Germinal center (tissue), 1 donor: ENCODE results near the gene KLK14.

Experiments
- DNase-seq: peaks from one replicate; pipeline ENCODE4 v3.0.0; 2012; ENCODE audit warnings: mixed read lengths, low spot score

KLK14 gene, protein sequence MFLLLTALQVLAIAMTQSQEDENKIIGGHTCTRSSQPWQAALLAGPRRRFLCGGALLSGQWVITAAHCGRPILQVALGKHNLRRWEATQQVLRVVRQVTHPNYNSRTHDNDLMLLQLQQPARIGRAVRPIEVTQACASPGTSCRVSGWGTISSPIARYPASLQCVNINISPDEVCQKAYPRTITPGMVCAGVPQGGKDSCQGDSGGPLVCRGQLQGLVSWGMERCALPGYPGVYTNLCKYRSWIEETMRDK

DNA sequence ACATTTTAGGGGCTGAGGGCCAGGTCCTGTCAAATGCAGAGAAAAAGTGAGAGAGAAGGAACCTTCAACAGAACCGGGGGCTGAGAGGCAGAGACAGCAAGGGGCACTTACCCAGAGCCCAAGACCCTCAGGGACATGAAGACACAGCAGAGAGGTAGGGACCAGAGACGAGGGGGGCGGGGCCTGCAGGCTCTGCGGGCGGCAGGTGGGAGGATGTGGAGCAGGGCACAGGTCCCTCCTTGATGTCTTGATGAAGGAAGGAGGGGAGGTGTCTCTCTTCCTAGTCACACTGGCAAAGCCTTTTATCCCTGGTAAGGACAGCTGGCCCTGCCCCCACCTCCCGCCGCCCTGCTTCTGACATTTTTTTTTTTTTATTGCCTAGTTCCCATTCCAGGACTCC lies at the start of gene KLK14:
TSS of gene KLK14 (minus strand) at position 277 of the 400 bp plus-strand sequence. CDS start at position 4, 273 bp downstream.
- DNase-seq = no peak

DNA sequence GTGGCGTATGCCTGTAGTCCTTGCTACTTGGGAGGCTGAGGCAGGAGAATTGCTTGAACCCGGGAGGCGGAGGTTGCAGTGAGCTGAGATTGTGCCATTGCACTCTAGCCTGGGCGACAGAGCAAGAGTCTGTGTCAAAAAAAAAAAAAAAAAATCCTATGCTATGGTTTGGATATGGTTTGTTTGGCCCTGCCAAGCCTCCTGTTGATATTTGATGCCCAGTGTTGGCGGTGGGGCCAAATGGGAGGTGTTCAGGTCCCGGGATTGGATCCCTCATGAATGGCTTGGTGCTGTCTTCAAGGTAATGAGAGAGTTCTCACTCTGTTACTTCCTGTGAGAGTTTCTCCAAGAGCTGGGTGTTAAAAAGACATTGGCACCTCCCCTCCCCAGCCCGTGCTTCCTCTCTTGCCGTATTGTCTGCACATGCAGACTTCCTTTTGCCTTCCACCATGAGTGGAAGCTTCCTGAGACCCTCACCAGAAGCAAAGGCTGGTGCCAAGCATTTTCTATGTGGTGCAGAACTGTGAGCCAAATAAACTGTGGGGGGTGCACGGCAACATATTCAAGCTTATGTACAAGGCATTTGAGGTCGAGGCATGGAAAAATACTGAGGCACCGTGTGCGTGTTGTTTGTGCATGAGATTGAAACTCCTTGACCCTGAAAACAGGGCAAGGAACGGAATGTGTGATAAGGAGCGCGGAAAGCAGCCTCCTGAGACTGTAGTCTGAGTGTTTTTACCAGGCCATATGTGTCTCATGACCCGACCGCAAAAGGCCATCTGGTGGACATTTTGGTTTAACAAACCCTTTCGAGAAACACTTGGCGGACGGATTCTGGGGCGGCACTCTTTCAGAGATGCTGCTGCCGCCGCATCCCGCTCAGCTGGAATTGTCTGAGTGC lies 49.3 kb upstream of the KLK14 start:
- no peak for DNase-seq

DNA sequence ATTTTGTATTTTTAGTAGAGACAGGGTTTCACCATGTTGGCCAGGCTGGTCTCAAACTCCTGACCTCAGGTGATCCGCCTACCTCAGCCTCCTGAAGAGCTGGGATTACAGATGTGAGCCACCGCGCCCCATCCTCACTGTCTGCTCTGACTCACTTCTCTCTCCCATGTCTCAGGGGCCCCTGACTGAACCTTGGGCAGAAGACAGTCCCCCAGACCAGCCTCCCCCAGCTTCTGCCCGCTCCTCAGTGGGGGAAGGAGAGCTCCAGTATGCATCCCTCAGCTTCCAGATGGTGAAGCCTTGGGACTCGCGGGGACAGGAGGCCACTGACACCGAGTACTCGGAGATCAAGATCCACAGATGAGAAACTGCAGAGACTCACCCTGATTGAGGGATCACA lies 47.0 kb upstream of the KLK14 start:
- no peak for DNase-seq

DNA sequence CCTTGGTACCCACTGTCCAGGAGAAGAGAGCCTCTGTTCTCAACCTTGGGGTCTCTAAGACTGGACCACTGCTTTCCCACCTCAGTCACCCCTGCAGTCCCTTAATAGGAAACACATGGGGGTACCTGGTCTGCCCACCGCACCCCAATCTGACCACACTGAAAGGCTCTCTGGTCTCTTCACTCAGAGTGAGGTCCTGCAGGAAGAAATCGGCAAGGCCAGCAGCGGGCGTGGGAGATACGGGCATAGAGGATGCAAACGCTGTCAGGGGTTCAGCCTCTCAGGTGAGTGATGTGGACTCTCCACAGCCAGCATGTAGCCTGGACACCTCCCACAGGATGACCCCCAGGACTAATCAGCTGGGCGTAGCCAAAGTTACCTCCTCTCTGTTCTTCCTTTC lies 45.5 kb upstream of the KLK14 start:
- DNase-seq = no peak

DNA sequence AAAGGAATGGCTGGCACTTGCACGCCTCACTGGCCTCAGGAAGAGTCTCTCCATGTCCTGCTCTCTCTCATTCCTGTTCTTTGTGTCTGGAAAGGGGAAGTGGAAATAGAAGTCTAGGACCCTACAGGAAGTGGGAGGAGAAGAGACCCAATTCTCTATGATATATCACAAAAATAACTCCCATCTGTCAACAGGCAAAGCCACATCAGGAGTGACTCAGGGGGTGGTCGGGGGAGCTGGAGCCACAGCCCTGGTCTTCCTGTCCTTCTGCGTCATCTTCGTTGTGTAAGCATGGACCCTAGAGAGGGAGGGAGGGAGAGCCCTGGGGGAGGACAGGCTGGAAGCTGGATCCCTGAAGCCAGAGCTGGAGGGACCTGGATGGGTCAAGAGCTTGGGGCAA lies 45.1 kb upstream of the KLK14 start:
- no peak for DNase-seq

DNA sequence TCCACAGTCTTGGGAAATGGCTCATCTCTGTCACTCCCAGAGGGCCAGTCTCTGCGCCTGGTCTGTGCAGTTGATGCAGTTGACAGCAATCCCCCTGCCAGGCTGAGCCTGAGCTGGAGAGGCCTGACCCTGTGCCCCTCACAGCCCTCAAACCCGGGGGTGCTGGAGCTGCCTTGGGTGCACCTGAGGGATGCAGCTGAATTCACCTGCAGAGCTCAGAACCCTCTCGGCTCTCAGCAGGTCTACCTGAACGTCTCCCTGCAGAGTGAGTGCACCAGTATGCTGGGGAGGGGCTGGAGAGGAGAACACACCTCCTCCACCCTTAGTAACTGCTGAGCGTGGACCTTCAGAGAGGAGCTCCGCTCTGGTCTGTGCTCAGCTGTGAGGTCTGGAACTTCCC lies 44.3 kb upstream of the KLK14 start:
- no peak for DNase-seq

DNA sequence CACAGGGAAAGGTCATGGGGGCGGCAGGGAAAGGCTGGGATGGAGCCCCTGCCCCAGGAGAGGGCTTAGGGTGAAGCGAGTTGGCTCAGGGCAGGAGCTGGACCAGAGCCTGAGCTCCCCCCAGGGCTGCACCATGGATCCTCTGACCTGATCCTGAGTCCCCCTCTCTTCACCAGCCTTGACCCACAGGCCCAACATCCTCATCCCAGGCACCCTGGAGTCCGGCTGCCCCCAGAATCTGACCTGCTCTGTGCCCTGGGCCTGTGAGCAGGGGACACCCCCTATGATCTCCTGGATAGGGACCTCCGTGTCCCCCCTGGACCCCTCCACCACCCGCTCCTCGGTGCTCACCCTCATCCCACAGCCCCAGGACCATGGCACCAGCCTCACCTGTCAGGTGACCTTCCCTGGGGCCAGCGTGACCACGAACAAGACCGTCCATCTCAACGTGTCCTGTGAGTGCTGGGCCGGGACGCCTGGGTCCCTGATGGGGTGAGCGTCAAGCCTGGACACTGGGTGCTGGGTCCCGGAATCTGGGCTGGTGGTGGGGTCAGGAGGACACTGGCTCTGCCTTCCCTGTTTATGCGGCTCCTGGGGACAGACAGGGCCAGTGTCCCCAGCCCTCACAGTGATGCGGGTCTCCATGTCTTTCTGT lies 42.9 kb upstream of the KLK14 start:
- DNase-seq = no peak

DNA sequence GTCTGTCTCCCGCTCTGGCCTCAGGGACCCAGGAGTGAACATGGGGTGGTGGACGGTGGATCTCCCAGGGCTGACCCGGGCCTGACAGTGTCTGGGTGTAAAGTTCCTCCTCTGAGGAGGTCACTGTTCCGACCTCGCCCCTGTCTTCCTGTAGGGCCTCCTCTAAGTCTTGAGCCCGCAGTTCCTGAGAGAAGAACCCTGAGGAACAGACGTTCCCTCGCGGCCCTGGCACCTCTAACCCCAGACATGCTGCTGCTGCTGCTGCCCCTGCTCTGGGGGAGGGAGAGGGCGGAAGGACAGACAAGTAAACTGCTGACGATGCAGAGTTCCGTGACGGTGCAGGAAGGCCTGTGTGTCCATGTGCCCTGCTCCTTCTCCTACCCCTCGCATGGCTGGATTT lies 42.0 kb upstream of the KLK14 start, which contains the start of gene SIGLEC9:
TSS of gene SIGLEC9 (plus strand) at position 178 of the 400 bp plus-strand sequence. CDS start at position 247, 69 bp downstream.
- DNase-seq = no peak

DNA sequence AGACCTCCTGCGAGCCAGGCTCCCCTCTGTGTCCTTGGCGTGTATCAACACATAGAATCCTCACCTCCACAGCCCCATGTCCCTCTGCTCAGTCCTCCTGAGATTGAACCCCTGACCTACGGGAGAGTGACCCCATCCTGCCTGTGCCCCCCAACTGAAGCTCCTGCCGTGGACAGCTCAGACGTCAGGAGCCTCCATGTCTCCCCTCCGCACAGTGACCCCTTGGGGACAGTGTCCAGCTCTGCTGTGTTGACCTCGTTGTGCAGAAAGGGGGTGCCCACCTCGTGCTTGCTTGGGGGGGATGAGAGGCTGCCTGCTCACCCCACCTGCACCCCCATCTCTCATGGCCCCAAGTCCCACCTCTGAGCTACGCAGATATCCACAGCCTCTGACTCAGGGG lies 41.5 kb upstream of the KLK14 start:
- no peak for DNase-seq

DNA sequence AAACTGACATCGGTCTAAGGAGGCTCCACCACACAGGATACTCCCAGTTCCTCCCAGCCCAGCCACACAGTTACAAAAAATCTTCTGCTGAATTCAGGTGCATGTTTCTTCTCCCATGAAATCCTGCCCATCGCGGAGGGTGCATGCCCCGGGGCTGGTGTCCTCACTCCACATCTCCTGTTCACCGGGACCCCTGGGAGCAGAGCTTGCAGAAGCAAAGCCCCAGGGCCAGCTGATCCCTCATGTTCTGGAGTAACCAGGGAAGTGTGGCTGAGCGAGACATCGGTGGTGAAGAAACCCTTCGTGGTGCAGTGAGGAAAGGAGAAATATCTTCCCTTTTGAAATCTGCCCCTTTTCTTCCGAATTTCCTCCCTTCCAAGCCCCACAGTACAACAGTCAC lies 41.1 kb upstream of the KLK14 start:
- no peak for DNase-seq

DNA sequence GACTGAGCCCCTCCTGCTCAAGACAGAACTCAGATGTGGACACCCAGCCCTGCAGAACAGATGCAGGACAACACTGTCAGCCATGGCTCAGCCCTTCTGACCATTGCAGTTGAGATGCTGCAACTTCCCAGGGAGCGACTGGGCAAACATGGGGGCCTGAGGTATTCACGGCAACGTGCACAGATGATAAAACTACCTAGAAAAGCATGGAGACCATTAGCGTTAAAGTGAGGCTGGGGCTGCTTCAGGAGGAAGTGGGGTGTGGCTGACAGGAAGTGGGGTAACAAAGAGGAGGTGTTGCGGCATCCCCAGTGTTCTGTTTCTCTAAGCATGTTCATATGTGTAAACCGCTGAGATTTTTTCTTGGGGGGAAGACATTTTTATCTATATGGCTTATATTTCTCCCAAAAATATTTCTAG lies 40.7 kb upstream of the KLK14 start:
- DNase-seq = no peak

DNA sequence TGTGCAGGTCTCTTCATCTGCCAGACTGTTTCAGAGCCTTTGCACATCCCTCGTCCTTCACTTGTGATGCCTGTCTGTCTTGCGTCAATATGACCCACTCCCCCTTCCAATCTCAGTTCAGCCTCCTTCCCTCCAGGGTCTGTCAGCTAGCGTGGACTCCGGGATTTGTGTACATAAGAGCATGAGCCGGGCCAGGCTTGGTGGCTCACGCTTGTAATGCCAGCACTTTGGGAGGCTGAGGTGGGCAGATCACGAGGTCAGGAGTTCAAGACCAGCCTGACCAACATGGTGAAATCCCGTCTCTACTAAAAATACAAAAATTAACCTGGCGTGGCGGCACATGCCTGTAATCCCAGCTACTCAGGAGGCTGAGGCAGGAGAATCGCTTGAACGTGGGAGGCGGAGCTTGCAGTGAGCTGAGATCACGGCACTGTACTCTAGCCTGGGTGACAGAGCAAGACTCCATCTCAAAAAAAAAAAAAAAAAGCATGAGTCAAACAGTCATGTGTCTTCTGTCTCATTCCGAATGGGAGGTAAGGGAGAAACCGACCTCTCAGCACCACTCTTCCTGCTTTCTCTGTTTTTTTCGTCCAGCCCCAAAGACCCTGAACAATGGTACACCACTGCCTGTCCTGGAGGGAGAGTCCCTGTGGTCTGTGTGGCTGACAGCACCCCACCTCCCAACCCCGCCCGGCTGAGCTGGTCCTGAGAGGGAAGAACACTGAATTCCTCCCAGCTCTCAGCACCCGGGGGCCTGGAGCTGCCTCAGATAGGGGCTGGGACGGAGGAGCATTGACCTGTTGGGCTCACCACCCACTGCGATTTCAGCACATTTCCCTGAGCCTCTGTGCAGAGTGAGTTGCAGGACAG lies 39.7 kb upstream of the KLK14 start:
- DNase-seq = no peak

DNA sequence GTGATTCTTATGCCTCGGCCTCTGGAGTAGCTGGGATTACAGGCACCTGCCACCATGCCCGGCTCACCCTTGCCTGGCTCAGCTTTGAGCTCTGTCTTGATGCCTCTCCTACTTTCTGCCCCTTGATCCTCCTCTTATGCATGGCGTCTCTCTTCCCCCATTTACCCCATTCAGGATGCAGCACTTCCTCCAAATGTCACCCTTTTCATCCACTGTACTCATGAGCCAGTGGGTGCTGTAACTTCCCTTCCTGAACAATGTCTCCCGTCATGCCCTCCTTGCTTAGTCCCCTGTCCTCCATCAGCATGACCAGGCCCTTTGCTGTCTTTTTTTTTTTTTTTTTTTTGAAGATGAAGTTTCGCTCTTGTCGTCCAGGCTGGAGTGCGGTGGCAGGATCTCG lies 38.6 kb upstream of the KLK14 start:
- DNase-seq = no peak

DNA sequence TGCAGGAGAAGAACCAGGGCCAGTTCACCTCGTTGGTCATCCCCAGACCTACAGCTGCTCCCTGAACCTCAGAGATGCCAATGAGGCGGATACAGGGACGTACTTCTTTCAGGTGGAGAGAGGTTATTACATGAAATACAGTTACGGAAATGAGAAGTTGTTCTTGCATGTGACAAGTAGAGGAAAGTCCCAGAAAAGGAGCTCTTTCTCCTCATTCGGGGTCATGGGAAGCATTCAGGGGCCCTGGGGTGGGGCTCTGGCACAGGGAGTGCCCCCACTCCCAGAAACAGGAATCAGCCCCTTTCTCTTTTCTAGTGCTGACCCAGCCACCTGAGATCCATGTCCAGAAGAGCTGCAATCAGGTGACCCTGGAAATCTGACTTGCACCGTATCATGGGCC lies 37.5 kb upstream of the KLK14 start:
- DNase-seq = no peak

DNA sequence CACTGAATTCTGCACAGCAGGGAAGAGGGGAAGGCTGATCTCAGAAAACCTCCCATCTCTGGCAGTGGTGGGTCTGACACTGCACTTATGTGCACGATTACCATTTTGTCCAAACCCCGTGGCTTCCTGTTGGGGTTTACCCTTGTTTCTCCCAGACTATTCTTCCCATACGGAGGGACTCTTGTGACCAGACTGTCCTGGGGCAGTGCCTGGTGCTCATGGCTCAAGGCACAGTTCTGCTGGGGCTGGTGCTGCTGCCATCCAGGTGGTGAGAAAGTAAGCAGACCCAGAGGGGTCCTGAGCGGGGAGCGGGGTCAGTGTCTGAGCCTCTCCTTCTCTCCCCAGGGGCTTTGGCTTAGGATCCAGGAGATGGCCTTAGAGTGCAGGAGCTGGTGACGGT lies 36.9 kb upstream of the KLK14 start:
- DNase-seq = no peak

DNA sequence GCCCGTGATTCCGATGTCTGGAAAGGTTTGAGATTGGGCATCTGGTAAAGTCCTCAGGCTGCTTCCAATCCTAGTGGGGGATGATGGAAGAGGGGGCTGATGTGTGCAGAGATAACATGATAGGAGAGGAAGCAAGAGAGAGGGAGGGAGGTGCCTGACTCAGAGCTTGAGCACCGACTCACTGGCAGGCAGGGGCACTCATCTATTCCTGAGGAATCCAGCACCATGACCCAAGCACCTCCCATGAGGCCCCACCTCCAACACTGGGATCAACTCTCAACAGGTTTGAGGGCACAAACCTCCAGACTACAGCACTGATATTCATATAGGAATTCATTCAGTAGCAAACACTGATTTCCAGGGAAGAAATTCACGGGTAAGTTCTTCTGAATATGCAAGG lies 36.4 kb upstream of the KLK14 start:
- DNase-seq = no peak

DNA sequence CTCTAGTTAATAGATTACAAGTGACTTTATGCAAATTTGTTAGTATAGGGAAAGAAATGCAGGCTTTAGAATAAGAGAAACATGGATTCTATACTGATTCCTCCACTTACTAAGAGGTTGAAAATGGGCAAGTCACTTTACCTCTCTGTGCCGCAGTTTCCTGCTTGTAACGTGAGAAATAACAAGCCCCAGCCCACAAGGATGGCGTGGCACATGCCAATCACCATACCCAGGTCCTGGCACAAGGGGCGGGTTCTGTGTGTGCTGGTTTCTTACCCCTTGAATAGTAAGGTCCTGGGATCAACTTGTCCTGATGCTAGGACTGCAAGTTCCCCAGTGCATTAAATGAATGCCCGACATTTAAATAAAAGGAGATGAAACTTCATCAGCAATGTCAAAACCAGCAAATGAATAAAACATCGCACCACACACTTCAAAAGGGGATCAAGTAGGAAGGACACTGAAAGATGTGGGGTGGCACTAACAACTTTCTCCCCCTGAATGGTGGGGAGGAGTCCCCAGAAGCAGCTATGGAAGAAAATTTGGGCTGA lies 34.1 kb upstream of the KLK14 start:
- DNase-seq = no peak

DNA sequence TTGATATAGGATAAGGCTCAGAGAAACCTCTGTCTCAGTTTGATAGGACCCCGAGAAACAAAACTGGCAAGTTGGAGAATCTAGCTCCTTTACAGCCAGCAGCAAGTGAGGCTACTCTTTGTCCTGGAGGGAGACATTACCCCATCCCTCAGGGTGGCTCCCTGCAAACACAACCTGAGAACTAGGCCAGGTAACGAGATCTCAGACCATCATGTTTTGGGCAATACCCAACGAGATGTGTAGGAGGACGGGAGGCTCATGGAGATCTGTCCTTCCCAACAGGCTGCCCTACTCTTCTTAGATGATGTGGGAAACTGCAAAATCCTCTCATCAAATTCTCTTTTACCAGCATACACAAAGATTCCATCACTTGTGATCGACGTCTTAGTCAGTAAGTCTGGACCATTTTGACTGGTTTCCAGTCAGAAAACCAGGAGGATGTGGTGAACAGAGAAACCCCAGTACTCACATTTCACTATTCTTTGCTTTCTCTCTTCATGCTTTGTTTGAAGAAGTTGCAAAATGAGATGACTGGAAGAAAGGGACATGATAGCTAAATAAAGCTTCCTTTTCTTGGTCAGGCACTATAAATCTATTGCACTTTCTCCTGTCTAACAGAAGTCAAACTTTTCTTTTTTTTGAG lies 31.5 kb upstream of the KLK14 start:
- no peak for DNase-seq

DNA sequence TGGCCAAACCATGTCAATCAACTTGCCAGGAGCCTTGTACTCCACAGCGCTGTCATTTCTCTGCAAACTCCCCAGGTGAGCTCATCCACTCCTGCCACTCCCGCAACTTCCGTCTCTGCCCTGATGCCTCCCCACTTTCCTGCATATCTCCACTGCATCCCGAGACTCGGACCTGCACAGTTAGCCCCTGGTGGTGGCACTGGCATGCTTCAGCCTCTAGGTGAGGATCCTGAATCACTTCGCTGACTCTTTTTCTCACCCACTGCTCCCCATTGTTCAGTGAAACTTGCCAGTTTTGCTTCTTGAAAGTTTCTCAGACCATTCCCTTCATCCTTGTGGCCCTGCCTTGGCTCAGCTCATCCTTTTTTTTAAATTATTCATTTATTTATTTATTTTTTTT lies 28.9 kb upstream of the KLK14 start:
- DNase-seq = no peak

DNA sequence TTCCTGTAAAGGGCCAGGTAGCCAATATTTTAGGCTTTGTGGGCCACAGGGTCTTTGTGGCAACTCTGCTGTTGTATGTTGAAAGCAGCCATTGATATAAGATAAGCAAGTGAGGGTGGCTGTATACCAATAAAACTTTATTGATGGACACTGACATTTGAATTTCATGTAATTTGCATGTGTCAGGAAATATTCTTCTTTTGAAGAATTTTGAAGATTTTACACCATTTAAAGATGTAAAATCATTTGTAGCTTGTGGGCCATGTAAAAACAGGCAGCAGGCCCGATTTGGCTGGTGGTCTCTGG lies 27.9 kb upstream of the KLK14 start:
- DNase-seq = no peak

DNA sequence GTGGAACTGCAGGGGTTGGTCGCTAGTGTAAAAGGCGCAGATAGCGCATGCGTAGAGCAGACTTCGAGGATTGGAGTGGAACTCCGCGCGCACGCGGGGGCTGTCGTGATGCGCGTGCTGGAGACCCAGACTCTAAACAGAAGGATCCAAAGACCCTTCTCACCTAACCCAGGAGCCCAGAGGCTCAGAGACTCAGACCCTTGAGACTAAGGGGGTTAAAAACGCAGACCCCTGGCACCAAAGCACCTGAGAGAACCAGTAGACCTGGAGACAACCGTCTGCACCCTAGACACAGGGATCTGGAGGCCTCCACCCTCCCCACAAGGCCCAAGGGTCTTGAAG lies 26.1 kb upstream of the KLK14 start:
- DNase-seq = no peak
